ENCODE data around the gene ZNF343.
A peak's percentile ranks its signal among the peaks of the same experiment; 100 is the strongest.

The ZNF343 gene

DNA sequence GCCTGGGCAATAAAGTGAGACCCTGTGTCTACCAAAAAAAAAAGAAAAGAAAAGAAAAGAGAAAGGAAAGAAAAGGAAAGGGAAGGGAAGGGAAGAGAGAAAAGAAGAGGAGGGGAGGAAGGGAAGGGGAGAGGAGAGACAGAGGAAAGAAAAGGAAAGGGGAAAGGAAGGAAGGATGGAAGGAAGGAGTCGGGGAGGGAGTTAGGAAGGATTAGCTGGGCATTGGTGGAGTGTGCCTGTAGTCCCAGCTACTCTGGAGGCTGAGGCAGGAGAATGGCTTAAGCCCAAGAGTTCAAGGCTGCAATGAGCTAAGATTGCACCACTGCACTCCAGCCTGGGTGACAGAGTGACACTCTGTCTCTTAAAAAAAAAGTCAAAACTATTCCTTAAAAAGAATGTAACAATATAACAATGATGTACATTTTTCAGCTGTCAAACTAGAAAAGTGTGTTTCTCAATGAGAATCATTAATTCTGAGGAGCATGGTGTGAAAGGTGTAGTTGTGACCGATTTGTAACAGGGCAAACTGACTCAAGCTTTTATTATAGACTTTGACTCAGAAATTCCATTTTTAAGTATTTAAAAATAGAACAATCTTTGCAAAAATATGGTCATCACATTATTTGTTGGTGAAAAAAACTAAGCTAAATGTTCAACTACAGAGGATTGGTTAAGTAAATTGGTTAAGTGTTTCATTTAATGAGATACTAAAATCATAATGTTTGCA lies 52.8 kb downstream of the ZNF343 start:
- no peak for DNase-seq (ENCODE audit: extremely low spot score)
- ChIA-PET CTCF (interaction anchor here (0.7 to 4.1 kb wide), 8 partner anchors 10 to 491 kb away, joined by 3 to 32 read pairs (median 4); partner anchors contain the start of gene SNRPB), POLR2A (interaction anchor here (1.3 kb wide), 1 partner anchor 15 kb away, joined by 8 read pairs; the partner anchor contains the start of gene SNRPB)
- TF ChIP-seq, protein P1, sequence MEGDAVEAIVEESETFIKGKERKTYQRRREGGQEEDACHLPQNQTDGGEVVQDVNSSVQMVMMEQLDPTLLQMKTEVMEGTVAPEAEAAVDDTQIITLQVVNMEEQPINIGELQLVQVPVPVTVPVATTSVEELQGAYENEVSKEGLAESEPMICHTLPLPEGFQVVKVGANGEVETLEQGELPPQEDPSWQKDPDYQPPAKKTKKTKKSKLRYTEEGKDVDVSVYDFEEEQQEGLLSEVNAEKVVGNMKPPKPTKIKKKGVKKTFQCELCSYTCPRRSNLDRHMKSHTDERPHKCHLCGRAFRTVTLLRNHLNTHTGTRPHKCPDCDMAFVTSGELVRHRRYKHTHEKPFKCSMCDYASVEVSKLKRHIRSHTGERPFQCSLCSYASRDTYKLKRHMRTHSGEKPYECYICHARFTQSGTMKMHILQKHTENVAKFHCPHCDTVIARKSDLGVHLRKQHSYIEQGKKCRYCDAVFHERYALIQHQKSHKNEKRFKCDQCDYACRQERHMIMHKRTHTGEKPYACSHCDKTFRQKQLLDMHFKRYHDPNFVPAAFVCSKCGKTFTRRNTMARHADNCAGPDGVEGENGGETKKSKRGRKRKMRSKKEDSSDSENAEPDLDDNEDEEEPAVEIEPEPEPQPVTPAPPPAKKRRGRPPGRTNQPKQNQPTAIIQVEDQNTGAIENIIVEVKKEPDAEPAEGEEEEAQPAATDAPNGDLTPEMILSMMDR (IDR thresholded peaks at IDR 0.05; ENCODE audit: control extremely low read depth, extremely low read depth, low read depth, missing control alignments) = no peak

DNA sequence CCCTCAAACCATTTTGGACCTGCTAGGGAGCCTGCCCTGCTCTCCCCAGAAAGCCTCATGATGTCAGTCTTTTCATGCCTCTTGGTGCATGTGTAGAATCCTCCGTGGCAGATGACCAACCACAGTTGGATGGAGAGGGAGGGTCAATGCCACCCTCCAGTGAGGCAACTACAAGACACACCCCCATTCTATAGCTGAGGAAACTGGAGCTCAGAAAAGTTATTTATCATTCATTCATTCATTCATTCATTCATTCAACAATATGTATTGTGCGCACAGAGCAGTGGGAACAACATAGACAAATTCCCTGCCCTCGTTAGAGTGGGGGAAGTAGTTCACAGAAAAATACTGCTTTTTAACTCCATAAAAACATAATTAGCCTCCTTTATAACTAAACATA lies 54.9 kb downstream of the ZNF343 start:
- DNase-seq (ENCODE audit: extremely low spot score) = no peak
- ChIA-PET CTCF (interaction anchor here (0.7 to 4.2 kb wide), 10 partner anchors 9 to 489 kb away, joined by 3 to 29 read pairs (median 8); partner anchors contain the start of gene TGM6), POLR2A (no interaction called here)
- TF ChIP-seq, protein P1 (IDR thresholded peaks at IDR 0.05; ENCODE audit: control extremely low read depth, extremely low read depth, low read depth, missing control alignments) = no peak

DNA sequence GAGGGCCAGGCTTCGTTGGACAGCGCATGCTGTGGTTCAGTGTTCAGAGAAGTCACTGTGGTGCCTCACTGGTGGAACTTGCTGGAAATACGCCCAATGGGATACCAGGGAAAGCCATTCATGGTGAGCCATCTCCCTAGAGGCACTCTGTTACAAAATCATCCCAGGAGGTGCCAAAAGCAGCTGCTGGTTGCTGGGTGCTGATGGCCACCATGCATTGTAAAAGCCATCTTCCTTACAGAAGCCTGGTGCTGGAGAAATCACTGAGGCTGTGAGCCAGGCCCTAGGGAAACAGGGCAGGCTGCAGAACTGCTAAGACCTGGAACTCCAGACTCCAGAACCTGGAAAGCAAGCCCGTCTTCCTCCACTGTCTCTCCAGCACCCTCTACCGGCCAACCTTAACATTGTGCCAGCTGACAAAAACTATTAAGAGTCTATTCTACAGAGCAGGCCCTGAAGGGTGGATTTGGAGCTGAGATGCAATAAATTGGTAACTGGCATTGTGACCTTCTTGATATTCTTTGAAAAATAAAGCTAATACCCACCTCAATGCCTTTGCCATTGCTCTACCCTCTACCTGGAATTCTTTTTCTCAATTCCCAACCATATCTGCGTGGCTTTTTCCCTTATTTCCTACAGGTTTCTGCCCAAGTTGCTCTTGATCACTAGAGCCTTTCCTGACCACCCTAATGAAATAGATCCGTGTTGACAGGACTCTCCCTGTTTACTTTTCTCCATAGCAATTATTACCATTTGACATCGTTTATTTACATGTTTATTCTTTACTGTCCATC lies 56.6 kb downstream of the ZNF343 start:
- ChIA-PET POLR2A (interaction anchor here (1.1 to 1.6 kb wide), 2 partner anchors 11 to 18 kb away, joined by 3 to 8 read pairs; partner anchors contain the start of gene SNRPB), CTCF (interaction anchor here (0.7 to 4.2 kb wide), 28 partner anchors 9 to 488 kb away, joined by 3 to 29 read pairs (median 4); partner anchors contain the start of genes NOP56 and SNRPB)
- TF ChIP-seq, protein P1 (IDR thresholded peaks at IDR 0.05; ENCODE audit: control extremely low read depth, extremely low read depth, low read depth, missing control alignments) = peak; percentile 79
- peak; percentile 62 for DNase-seq (ENCODE audit: extremely low spot score)

DNA sequence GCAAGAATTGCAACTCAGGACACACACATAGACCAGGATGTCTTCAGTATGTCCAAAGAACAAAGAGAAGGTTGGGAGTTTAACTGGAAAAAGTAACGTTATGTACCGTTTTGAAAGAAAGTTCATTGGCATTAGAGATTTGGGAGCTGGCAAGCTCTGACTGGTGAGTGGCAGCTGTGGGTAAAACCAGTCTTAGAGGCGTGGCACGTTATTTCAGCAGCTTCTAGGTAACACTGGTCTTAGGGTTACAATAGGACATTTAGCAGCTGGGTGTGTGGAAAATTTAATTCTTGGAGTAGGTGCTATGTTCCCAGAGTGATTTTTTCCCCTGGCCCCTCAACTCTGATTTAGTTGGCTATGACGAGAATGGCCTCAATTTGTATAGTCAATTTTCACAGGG lies 57.3 kb downstream of the ZNF343 start:
- DNase-seq (ENCODE audit: extremely low spot score) = no peak
- ChIA-PET POLR2A (no interaction called here), CTCF (interaction anchor here (0.8 to 4.2 kb wide), 25 partner anchors 8 to 342 kb away, joined by 3 to 29 read pairs (median 5); partner anchors contain the start of genes NOP56 and SNRPB)
- TF ChIP-seq, protein P1 (IDR thresholded peaks at IDR 0.05; ENCODE audit: control extremely low read depth, extremely low read depth, low read depth, missing control alignments) = no peak

DNA sequence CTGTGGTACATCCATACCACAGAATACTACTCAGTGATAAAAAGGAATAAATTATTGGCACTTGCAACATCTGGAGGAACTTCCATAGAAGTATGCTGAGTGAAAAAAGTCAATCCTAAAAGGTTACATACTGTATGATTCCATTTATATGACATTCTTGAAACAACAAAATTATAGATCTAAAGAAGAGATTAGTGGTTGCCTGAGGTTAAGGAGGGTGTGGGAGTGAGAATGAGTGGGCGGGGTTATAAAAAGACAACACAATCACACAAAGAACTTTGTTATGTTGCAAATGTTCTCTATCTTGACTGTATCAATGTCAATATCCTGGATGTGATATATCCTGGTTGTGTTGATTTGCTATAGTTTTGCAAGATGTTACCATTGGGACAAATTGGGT lies 59.3 kb downstream of the ZNF343 start:
- POLR2A ChIA-PET = no interaction called here
- DNase-seq (ENCODE audit: extremely low spot score) = no peak
- CTCF ChIA-PET = interaction anchor here (0.8 kb wide), 1 partner anchor 242 kb away, joined by 3 read pairs; no protein-coding TSS in a partner anchor
- TF ChIP-seq, protein P1 (IDR thresholded peaks at IDR 0.05; ENCODE audit: control extremely low read depth, extremely low read depth, low read depth, missing control alignments) = no peak

DNA sequence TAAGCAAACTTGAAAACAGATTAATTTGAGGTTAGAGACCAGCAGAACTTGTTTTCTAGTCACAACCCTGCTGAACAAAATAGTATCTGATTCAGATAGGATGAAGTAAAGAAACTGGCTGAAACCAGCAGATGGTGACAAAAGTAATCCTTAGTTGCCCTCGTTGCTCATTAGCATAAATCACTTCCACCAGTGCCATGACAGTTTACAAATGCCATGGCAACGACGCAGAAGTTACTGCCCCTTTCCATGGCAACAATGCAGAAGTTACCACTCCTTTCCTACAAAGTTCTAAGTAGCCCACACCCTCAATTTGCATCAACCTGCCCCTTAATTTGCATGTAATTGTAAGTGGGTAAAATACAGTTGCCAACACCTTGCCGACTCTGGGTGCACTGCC lies 61.9 kb downstream of the ZNF343 start:
- ChIA-PET CTCF (interaction anchor here (1.1 to 3.1 kb wide), 4 partner anchors 10 to 258 kb away, joined by 3 to 10 read pairs (median 5); no protein-coding TSS in a partner anchor), POLR2A (no interaction called here)
- TF ChIP-seq, protein P1 (IDR thresholded peaks at IDR 0.05; ENCODE audit: control extremely low read depth, extremely low read depth, low read depth, missing control alignments) = no peak
- DNase-seq (ENCODE audit: extremely low spot score) = no peak
